Neuronal stem cell (in vitro differentiated cells): Measurements from ENCODE around the gene HS3ST1.

Source experiments
- DNase-seq: peaks from one replicate; pipeline ENCODE4 v3.0.0-alpha.2; 2013; ENCODE audit warnings: low spot score
- H2AFZ ChIP-seq: one replicate; pipeline ENCODE4 v1.6.1; 2013; ENCODE audit warnings: mild to moderate bottlenecking, low read length, inconsistent platforms
- H2AK5ac ChIP-seq: 2 replicates; pipeline ENCODE4 v1.6.1; 2013; ENCODE audit warnings: low read depth, mild to moderate bottlenecking, inconsistent platforms, low read length, moderate library complexity, mixed read lengths
- H2BK120ac ChIP-seq: 2 replicates; pipeline ENCODE4 v1.6.1; 2013; ENCODE audit warnings: low read depth, mild to moderate bottlenecking, inconsistent platforms, low read length, moderate library complexity, mixed read lengths
- H2BK12ac ChIP-seq: one replicate; pipeline ENCODE4 v1.6.1; 2013; ENCODE audit warnings: low read length, inconsistent platforms
- H2BK15ac ChIP-seq: 2 replicates; pipeline ENCODE4 v1.6.1; 2013; ENCODE audit warnings: mild to moderate bottlenecking, low read length, inconsistent platforms, mixed read lengths
- H2BK5ac ChIP-seq: one replicate; pipeline ENCODE4 v1.6.1; 2013; ENCODE audit warnings: inconsistent platforms, mild to moderate bottlenecking, low read length, moderate library complexity
- H3K14ac ChIP-seq: one replicate; pipeline ENCODE4 v1.6.1; 2013; ENCODE audit warnings: low read length, inconsistent platforms
- H3K18ac ChIP-seq: 2 replicates; pipeline ENCODE4 v1.6.1; 2013; ENCODE audit warnings: low read length, inconsistent platforms
- H3K23ac ChIP-seq: 2 replicates; pipeline ENCODE4 v1.6.1; 2013; ENCODE audit warnings: low read depth, mild to moderate bottlenecking, mixed read lengths, low read length, inconsistent platforms; ENCODE audit not compliant: poor library complexity
- H3K27ac ChIP-seq: replicated peaks from 3 replicates; pipeline ENCODE4 v1.5.1; 2013; ENCODE audit warnings: low read length, inconsistent platforms
- H3K27me3 ChIP-seq, 3 experiments: 2 replicates each; pipeline ENCODE4 v1.6.1; 2013; ENCODE audit warnings: low read length in 3 of 3, mild to moderate bottlenecking in 2 of 3, inconsistent platforms in 1 of 3, low read depth in 1 of 3, mixed read lengths in 1 of 3, moderate library complexity in 1 of 3; ENCODE audit not compliant: control insufficient read depth in 3 of 3, insufficient read depth in 3 of 3
- H3K36me3 ChIP-seq, 2 donors: replicated peaks in 1 of 2; 2 replicates each; pipeline ENCODE4 v1.6.1; 2013; ENCODE audit warnings: low read length in 2 of 2; ENCODE audit not compliant: control insufficient read depth in 2 of 2, insufficient read depth in 2 of 2
- H3K4ac ChIP-seq: 2 replicates; pipeline ENCODE4 v1.6.1; 2013; ENCODE audit warnings: inconsistent platforms, mild to moderate bottlenecking, low read length, moderate library complexity
- H3K4me1 ChIP-seq, 2 donors: 1 replicate in 1 of 2; 2 replicates in 1 of 2; pipeline ENCODE4 v1.6.1; 2013; ENCODE audit warnings: low read length in 2 of 2, low read depth in 1 of 2; ENCODE audit not compliant: control insufficient read depth in 2 of 2, insufficient read depth in 1 of 2
- H3K4me2 ChIP-seq: one replicate; pipeline ENCODE4 v1.6.1; 2013; ENCODE audit warnings: mild to moderate bottlenecking, low read length, inconsistent platforms; ENCODE audit not compliant: insufficient read depth, poor library complexity, severe bottlenecking
- H3K4me3 ChIP-seq, 2 donors: 2 replicates each; pipeline ENCODE4 v1.5.1; 2013; ENCODE audit warnings: low read length in 2 of 2, mild to moderate bottlenecking in 2 of 2, inconsistent platforms in 1 of 2, moderate library complexity in 1 of 2
- H3K79me1 ChIP-seq: one replicate; pipeline ENCODE4 v1.6.1; 2013; ENCODE audit warnings: low read depth, mild to moderate bottlenecking, inconsistent platforms, low read length, moderate library complexity
- H3K9ac ChIP-seq: one replicate; pipeline ENCODE4 v1.6.1; 2013; ENCODE audit warnings: mild to moderate bottlenecking, low read depth, low read length, inconsistent platforms; ENCODE audit not compliant: poor library complexity
- H3K9me3 ChIP-seq, 2 donors: replicated peaks in 1 of 2; 2 replicates each; pipeline versions ENCODE3 to v1.6.1; 2013; ENCODE audit warnings: low read length in 2 of 2, mild to moderate bottlenecking in 2 of 2, inconsistent platforms in 1 of 2, low read depth in 1 of 2, mixed read lengths in 1 of 2, moderate library complexity in 1 of 2; ENCODE audit not compliant: control insufficient read depth in 2 of 2, insufficient read depth in 1 of 2
- H4K8ac ChIP-seq: one replicate; pipeline ENCODE4 v1.6.1; 2013; ENCODE audit warnings: low read depth, mild to moderate bottlenecking, inconsistent platforms, low read length, moderate library complexity
- H4K91ac ChIP-seq: one replicate; pipeline ENCODE4 v1.6.1; 2013; ENCODE audit warnings: low read length, low read depth, mild to moderate bottlenecking, inconsistent platforms; ENCODE audit not compliant: poor library complexity
- WGBS, 2 donors: extraction: QIAGEN DNeasy Blood & Tissue Kit; methylation state at CpG; one replicate each; pipeline ENCODE4 v1.1.7; 2013; ENCODE audit warnings: missing lambda C conversion rate in 2 of 2, mixed read lengths in 1 of 2; ENCODE audit not compliant: insufficient read length in 2 of 2, insufficient replicate concordance in 1 of 2; ENCODE audit errors: extremely low coverage in 2 of 2; 5-methylcytosine and 5-hydroxymethylcytosine counted together

HS3ST1 gene

GRCh38 chr4:11471618-11472017, 42.9 kb upstream of the HS3ST1 start:
- Histone ChIP-seq H2AFZ (no peak overlapping the region), H2BK120ac (no peak overlapping the region), H2BK15ac (no peak overlapping the region), H2AK5ac (no peak overlapping the region), H3K36me3 (no peaks in the 10 kb centered on the region), H3K18ac (no peak overlapping the region), H4K8ac (no peak overlapping the region), H3K4me1 (no peaks in the 10 kb centered on the region), H3K23ac (no peak overlapping the region), H3K14ac (no peak overlapping the region), H3K4me2 (no peak overlapping the region), H3K27me3 (no peaks in the 10 kb centered on the region), H3K27ac (no peak overlapping the region), H2BK12ac (no peak overlapping the region), H3K9ac (no peak overlapping the region), H3K4ac (no peak overlapping the region), H3K79me1 (no peaks in the 10 kb centered on the region), H2BK5ac (no peak overlapping the region), H4K91ac (no peak overlapping the region), H3K4me3 (no peak overlapping the region), H3K9me3 (no peaks in the 10 kb centered on the region)
- no peak for DNase-seq
- no CpG with 5 or more reads among the region's 4 CpGs for WGBS, 2 donors

GRCh38 chr4:11471046-11471441, 42.4 kb upstream of the HS3ST1 start:
- Histone ChIP-seq H3K79me1 (no peaks in the 10 kb centered on the region), H2BK5ac (no peak overlapping the region), H3K4ac (no peak overlapping the region), H3K14ac (no peak overlapping the region), H2BK12ac (no peak overlapping the region), H2AK5ac (no peak overlapping the region), H3K4me3 (no peak overlapping the region), H3K9ac (no peak overlapping the region), H2BK15ac (no peak overlapping the region), H3K4me2 (no peak overlapping the region), H4K8ac (no peak overlapping the region), H3K27ac (no peak overlapping the region), H3K18ac (no peak overlapping the region), H3K4me1 (no peaks in the 10 kb centered on the region), H3K36me3 (no peaks in the 10 kb centered on the region), H2BK120ac (no peak overlapping the region), H3K27me3 (no peaks in the 10 kb centered on the region), H3K23ac (no peak overlapping the region), H3K9me3 (no peaks in the 10 kb centered on the region), H4K91ac (no peak overlapping the region), H2AFZ (no peak overlapping the region)
- WGBS, 2 donors, result no CpG with 5 or more reads among the region's 3 CpGs
- no peak for DNase-seq

- no peak overlapping the region for H2AK5ac ChIP-seq
- H3K18ac ChIP-seq, result no peak overlapping the region
- no peaks in the 10 kb centered on the region for H3K36me3 ChIP-seq
- H3K9ac ChIP-seq, result no peak overlapping the region
- H2BK15ac ChIP-seq, result no peak overlapping the region
- no CpG with 5 or more reads among the region's 4 CpGs for WGBS, 2 donors
- no peak overlapping the region for H3K14ac ChIP-seq
- H3K23ac ChIP-seq, result no peak overlapping the region
- no peak overlapping the region for H3K4me2 ChIP-seq
- H2BK5ac ChIP-seq, result no peak overlapping the region
- H3K4me1 ChIP-seq, result no peaks in the 10 kb centered on the region
- H3K27ac ChIP-seq, result no peak overlapping the region
- no peak for DNase-seq
- H4K91ac ChIP-seq, result no peak overlapping the region
- H3K9me3 ChIP-seq, result no peaks in the 10 kb centered on the region
- H2BK12ac ChIP-seq, result no peak overlapping the region
- no peaks in the 10 kb centered on the region for H3K79me1 ChIP-seq
- H3K4me3 ChIP-seq, result no peak overlapping the region
- H2AFZ ChIP-seq, result no peak overlapping the region
- H4K8ac ChIP-seq, result no peak overlapping the region
- no peak overlapping the region for H2BK120ac ChIP-seq
- no peaks in the 10 kb centered on the region for H3K27me3 ChIP-seq
- H3K4ac ChIP-seq, result no peak overlapping the region
These were observed 41.8 kb upstream of the HS3ST1 start for GRCh38 chr4:11470438-11471045.

DNA sequence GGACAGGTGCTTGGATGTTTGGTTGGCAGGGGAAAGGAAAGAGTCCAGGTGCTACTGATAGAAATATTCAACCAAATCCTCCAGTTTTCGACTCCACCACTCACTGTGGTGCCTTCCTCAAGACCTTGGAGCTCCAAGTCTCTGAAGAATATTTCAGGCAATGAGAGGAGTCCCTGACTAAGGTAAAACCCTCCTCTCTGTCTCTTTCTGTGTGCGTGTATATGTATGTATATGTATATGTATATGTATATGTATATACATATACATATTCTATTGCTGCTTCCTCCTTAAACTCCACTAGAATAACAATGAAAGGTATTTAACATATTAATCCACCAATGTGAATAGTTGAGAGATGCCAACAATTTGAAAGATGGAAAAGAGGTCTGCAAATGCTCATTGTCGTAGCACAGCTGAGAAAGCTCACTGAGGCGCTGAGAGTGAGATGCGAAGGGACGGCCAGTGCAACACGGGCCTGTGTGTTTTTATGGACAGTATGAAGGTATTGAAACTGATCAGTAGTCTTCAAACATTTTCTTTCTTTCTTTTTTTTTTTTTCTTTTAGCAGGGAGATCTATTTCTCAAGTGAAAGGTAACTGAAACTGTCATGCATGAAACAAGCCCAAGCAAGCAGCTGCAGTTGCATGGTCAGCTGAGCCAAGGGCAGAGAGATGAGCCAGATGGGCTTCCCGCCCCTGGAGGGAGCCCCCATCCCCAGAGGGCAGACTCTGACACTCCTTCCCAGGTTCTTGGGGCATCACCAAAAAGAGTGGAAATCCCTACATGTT, 41.1 kb upstream of the HS3ST1 start:
- Histone ChIP-seq H2AK5ac (no peak overlapping the region), H2AFZ (no peak overlapping the region), H3K18ac (no peak overlapping the region), H3K27ac (no peak overlapping the region), H2BK12ac (no peak overlapping the region), H3K9me3 (no peaks in the 10 kb centered on the region), H3K9ac (no peak overlapping the region), H4K91ac (no peak overlapping the region), H3K14ac (no peak overlapping the region), H3K36me3 (no peaks in the 10 kb centered on the region), H3K4me3 (no peak overlapping the region), H3K4ac (no peak overlapping the region), H3K4me1 (no peaks in the 10 kb centered on the region), H3K27me3 (no peaks in the 10 kb centered on the region), H2BK15ac (no peak overlapping the region), H3K23ac (no peak overlapping the region), H4K8ac (no peak overlapping the region), H3K4me2 (no peak overlapping the region), H2BK5ac (no peak overlapping the region), H2BK120ac (no peak overlapping the region), H3K79me1 (no peaks in the 10 kb centered on the region)
- no peak for DNase-seq
- WGBS, 2 donors, result no CpG with 5 or more reads among the region's 8 CpGs
